ENCODE measurements around the gene TNFRSF19.

Gene TNFRSF19

GRCh38 chr13:23570921-23571315 lies 706 bp downstream of the TNFRSF19 start:
- Histone ChIP-seq H4K8ac (ENCODE audit: low read length) (no peak overlapping the region), H3K27ac (ENCODE audit: low read length, poor library complexity, severe bottlenecking) (no peak overlapping the region), H3K9ac (ENCODE audit: low read length) (no peak overlapping the region), H3K23ac (ENCODE audit: low read length in 2 of 2) (no peak overlapping the region), H3K4me1 (ENCODE audit: control insufficient read depth, insufficient read depth, low read depth, low read length) (peaks cover 2% of the 10 kb centered on the region), H3K79me1 (replicated peaks; ENCODE audit: low read length, poor library complexity, severe bottlenecking) (no peaks in the 10 kb centered on the region), H2BK15ac (ENCODE audit: low read depth, poor library complexity, severe bottlenecking) (no peak overlapping the region), H3K4me3 (ENCODE audit: insufficient read depth in 1 of 2, low read depth in 1 of 2, low read length in 2 of 2) (peak overlapping the region in 1 of 2 experiments; percentile 63), H3K36me3 (ENCODE audit: control insufficient read depth in 1 of 2, insufficient read depth in 2 of 2, low read depth in 1 of 2, low read length in 2 of 2) (no peaks in the 10 kb centered on the region), H2BK5ac (ENCODE audit: low read depth, low read length, poor library complexity, severe bottlenecking) (no peak overlapping the region), H2AFZ (ENCODE audit: low read depth, low read length) (no peak overlapping the region), H2BK120ac (ENCODE audit: low read depth, low read length) (no peak overlapping the region), H3K18ac (ENCODE audit: low read depth in 1 of 2, low read length in 2 of 2) (no peak overlapping the region), H2AK5ac (ENCODE audit: low read length, severe bottlenecking) (no peak overlapping the region), H4K91ac (ENCODE audit: low read length) (no peak overlapping the region), H3K27me3 (ENCODE audit: control insufficient read depth in 1 of 2, insufficient read depth in 1 of 2, low read length in 2 of 2) (peaks cover 0 to 34% of the 10 kb centered on the region in 2 experiments), H3K4me2 (ENCODE audit: low read length, poor library complexity, severe bottlenecking) (no peak overlapping the region), H2BK12ac (ENCODE audit: low read length in 2 of 2) (no peak overlapping the region), H3K14ac (ENCODE audit: low read length in 2 of 2) (no peak overlapping the region), H3K4ac (ENCODE audit: low read depth in 1 of 2, low read length in 2 of 2) (no peak overlapping the region), H3K9me3 (ENCODE audit: control insufficient read depth, low read length) (no peaks in the 10 kb centered on the region)
- no peak for DNase-seq
- 77% methylated on average over 2 of the region's 2 CpGs for WGBS

GRCh38 chr13:23571431-23571830 lies 1.2 kb downstream of the TNFRSF19 start:
- Histone ChIP-seq H2BK12ac (ENCODE audit: low read length in 2 of 2) (no peak overlapping the region), H2AFZ (ENCODE audit: low read depth, low read length) (no peak overlapping the region), H3K36me3 (ENCODE audit: control insufficient read depth in 1 of 2, insufficient read depth in 2 of 2, low read depth in 1 of 2, low read length in 2 of 2) (no peaks in the 10 kb centered on the region), H3K27me3 (ENCODE audit: control insufficient read depth in 1 of 2, insufficient read depth in 1 of 2, low read length in 2 of 2) (peaks cover 0 to 29% of the 10 kb centered on the region in 2 experiments), H3K4me2 (ENCODE audit: low read length, poor library complexity, severe bottlenecking) (no peak overlapping the region), H3K27ac (ENCODE audit: low read length, poor library complexity, severe bottlenecking) (no peak overlapping the region), H3K4ac (ENCODE audit: low read depth in 1 of 2, low read length in 2 of 2) (no peak overlapping the region), H2BK15ac (ENCODE audit: low read depth, poor library complexity, severe bottlenecking) (no peak overlapping the region), H3K4me1 (ENCODE audit: control insufficient read depth, insufficient read depth, low read depth, low read length) (peaks cover 2% of the 10 kb centered on the region), H2BK120ac (ENCODE audit: low read depth, low read length) (no peak overlapping the region), H4K91ac (ENCODE audit: low read length) (no peak overlapping the region), H3K9ac (ENCODE audit: low read length) (no peak overlapping the region), H3K4me3 (ENCODE audit: insufficient read depth in 1 of 2, low read depth in 1 of 2, low read length in 2 of 2) (peak overlapping the region in 1 of 2 experiments; percentile 63), H3K14ac (ENCODE audit: low read length in 2 of 2) (no peak overlapping the region), H4K8ac (ENCODE audit: low read length) (no peak overlapping the region), H3K18ac (ENCODE audit: low read depth in 1 of 2, low read length in 2 of 2) (no peak overlapping the region), H3K79me1 (replicated peaks; ENCODE audit: low read length, poor library complexity, severe bottlenecking) (no peaks in the 10 kb centered on the region), H3K23ac (ENCODE audit: low read length in 2 of 2) (no peak overlapping the region), H2BK5ac (ENCODE audit: low read depth, low read length, poor library complexity, severe bottlenecking) (no peak overlapping the region), H3K9me3 (ENCODE audit: control insufficient read depth, low read length) (no peaks in the 10 kb centered on the region), H2AK5ac (ENCODE audit: low read length, severe bottlenecking) (no peak overlapping the region)
- 83% methylated on average over 1 of the region's 2 CpGs for WGBS
- DNase-seq: no peak

- Histone ChIP-seq H3K4me1 (ENCODE audit: control insufficient read depth, insufficient read depth, low read depth, low read length) (peaks cover 2% of the 10 kb centered on the region), H3K4me2 (ENCODE audit: low read length, poor library complexity, severe bottlenecking) (no peak overlapping the region), H3K9ac (ENCODE audit: low read length) (no peak overlapping the region), H3K23ac (ENCODE audit: low read length in 2 of 2) (no peak overlapping the region), H3K27ac (ENCODE audit: low read length, poor library complexity, severe bottlenecking) (no peak overlapping the region), H3K9me3 (ENCODE audit: control insufficient read depth, low read length) (no peaks in the 10 kb centered on the region), H4K91ac (ENCODE audit: low read length) (no peak overlapping the region), H2AK5ac (ENCODE audit: low read length, severe bottlenecking) (no peak overlapping the region), H3K18ac (ENCODE audit: low read depth in 1 of 2, low read length in 2 of 2) (no peak overlapping the region), H3K14ac (ENCODE audit: low read length in 2 of 2) (no peak overlapping the region), H3K4me3 (ENCODE audit: insufficient read depth in 1 of 2, low read depth in 1 of 2, low read length in 2 of 2) (no peak overlapping the region), H3K4ac (ENCODE audit: low read depth in 1 of 2, low read length in 2 of 2) (no peak overlapping the region), H2AFZ (ENCODE audit: low read depth, low read length) (no peak overlapping the region), H2BK5ac (ENCODE audit: low read depth, low read length, poor library complexity, severe bottlenecking) (no peak overlapping the region), H4K8ac (ENCODE audit: low read length) (no peak overlapping the region), H3K27me3 (ENCODE audit: control insufficient read depth in 1 of 2, insufficient read depth in 1 of 2, low read length in 2 of 2) (peaks cover 0 to 34% of the 10 kb centered on the region in 2 experiments), H2BK15ac (ENCODE audit: low read depth, poor library complexity, severe bottlenecking) (no peak overlapping the region), H3K36me3 (ENCODE audit: control insufficient read depth in 1 of 2, insufficient read depth in 2 of 2, low read depth in 1 of 2, low read length in 2 of 2) (no peaks in the 10 kb centered on the region), H2BK120ac (ENCODE audit: low read depth, low read length) (no peak overlapping the region), H3K79me1 (replicated peaks; ENCODE audit: low read length, poor library complexity, severe bottlenecking) (no peaks in the 10 kb centered on the region), H2BK12ac (ENCODE audit: low read length in 2 of 2) (no peak overlapping the region)
- WGBS: 100% methylated on average over 1 of the region's 1 CpG
- DNase-seq: no peak
Measured at GRCh38 chr13:23572836-23573235, 2.6 kb downstream of the TNFRSF19 start.

- H3K9me3 ChIP-seq (ENCODE audit: control insufficient read depth, low read length): no peaks in the 10 kb centered on the region
- no peak overlapping the region for H3K27ac ChIP-seq (ENCODE audit: low read length, poor library complexity, severe bottlenecking)
- no peak overlapping the region for H4K91ac ChIP-seq (ENCODE audit: low read length)
- no peak overlapping the region for H2AFZ ChIP-seq (ENCODE audit: low read depth, low read length)
- H2AK5ac ChIP-seq (ENCODE audit: low read length, severe bottlenecking): no peak overlapping the region
- no peak overlapping the region for H3K23ac ChIP-seq (ENCODE audit: low read length in 2 of 2)
- H2BK5ac ChIP-seq (ENCODE audit: low read depth, low read length, poor library complexity, severe bottlenecking): no peak overlapping the region
- H2BK120ac ChIP-seq (ENCODE audit: low read depth, low read length): no peak overlapping the region
- no peak overlapping the region for H2BK15ac ChIP-seq (ENCODE audit: low read depth, poor library complexity, severe bottlenecking)
- H3K27me3 ChIP-seq (ENCODE audit: control insufficient read depth in 1 of 2, insufficient read depth in 1 of 2, low read length in 2 of 2): peaks cover 0 to 30% of the 10 kb centered on the region in 2 experiments
- peaks cover 3% of the 10 kb centered on the region for H3K79me1 ChIP-seq (replicated peaks; ENCODE audit: low read length, poor library complexity, severe bottlenecking)
- DNase-seq: no peak
- no peak overlapping the region for H3K18ac ChIP-seq (ENCODE audit: low read depth in 1 of 2, low read length in 2 of 2)
- no peak overlapping the region for H3K4me3 ChIP-seq (ENCODE audit: insufficient read depth in 1 of 2, low read depth in 1 of 2, low read length in 2 of 2)
- H3K14ac ChIP-seq (ENCODE audit: low read length in 2 of 2): no peak overlapping the region
- H3K4me1 ChIP-seq (ENCODE audit: control insufficient read depth, insufficient read depth, low read depth, low read length): peaks cover 7% of the 10 kb centered on the region
- 74% methylated on average over 2 of the region's 3 CpGs for WGBS
- H3K9ac ChIP-seq (ENCODE audit: low read length): no peak overlapping the region
- no peak overlapping the region for H2BK12ac ChIP-seq (ENCODE audit: low read length in 2 of 2)
- H4K8ac ChIP-seq (ENCODE audit: low read length): no peak overlapping the region
- no peak overlapping the region for H3K4ac ChIP-seq (ENCODE audit: low read depth in 1 of 2, low read length in 2 of 2)
- H3K4me2 ChIP-seq (ENCODE audit: low read length, poor library complexity, severe bottlenecking): no peak overlapping the region
- H3K36me3 ChIP-seq (ENCODE audit: control insufficient read depth in 1 of 2, insufficient read depth in 2 of 2, low read depth in 1 of 2, low read length in 2 of 2): no peaks in the 10 kb centered on the region
Measured at GRCh38 chr13:23574421-23575145, 4.4 kb downstream of the TNFRSF19 start.

Measured in mesenchymal stem cell (in vitro differentiated cells and primary cell).